Activated CD4-positive, alpha-beta T cell treated with anti-CD3 and anti-CD28 coated beads, Interleukin-2, amount 50 U/mL, for 16 hours (primary cell): ENCODE data around the gene TMC2.
"Not testable (repeated sequence)": the region's sequence is repeated elsewhere in the genome, so short reads cannot be mapped to it uniquely, and the experiment has no call there.

ENCODE experiments used
- DNase-seq: peaks from one replicate; pipeline ENCODE4 v3.0.0-alpha.2; 2020

The TMC2 gene

GRCh38 chr20:2524709-2525506 is 11.5 kb upstream of the TMC2 start:
- DNase-seq: peak; percentile 27

- not testable (repeated sequence) for DNase-seq
Observed at GRCh38 chr20:2526218-2526583, 10.2 kb upstream of the TMC2 start.

- DNase-seq: no peak
Observed at GRCh38 chr20:2527762-2528161, 8.6 kb upstream of the TMC2 start.

GRCh38 chr20:2528671-2529271 is 7.6 kb upstream of the TMC2 start:
- no peak for DNase-seq

GRCh38 chr20:2533118-2533517 is 3.3 kb upstream of the TMC2 start:
- no peak for DNase-seq

- no peak for DNase-seq
Observed at GRCh38 chr20:2535711-2536559, 438 bp upstream of the TMC2 start.

GRCh38 chr20:2537101-2537500 is 728 bp downstream of the TMC2 start:
- DNase-seq: no peak

GRCh38 chr20:2538356-2538755 is 2.0 kb downstream of the TMC2 start:
- no peak for DNase-seq

GRCh38 chr20:2538931-2539720 is 2.8 kb downstream of the TMC2 start:
- no peak for DNase-seq

GRCh38 chr20:2541940-2542339 is 5.6 kb downstream of the TMC2 start:
- DNase-seq: no peak

- DNase-seq: no peak
Observed at GRCh38 chr20:2542361-2542760, 6.0 kb downstream of the TMC2 start.

- no peak for DNase-seq
Observed at GRCh38 chr20:2544211-2544610, 7.8 kb downstream of the TMC2 start.

GRCh38 chr20:2545594-2545993 is 9.2 kb downstream of the TMC2 start:
- no peak for DNase-seq

- DNase-seq: no peak
Observed at GRCh38 chr20:2557873-2558580, 21.7 kb downstream of the TMC2 start.

GRCh38 chr20:2558581-2559278 is 22.4 kb downstream of the TMC2 start:
- DNase-seq: no peak

- DNase-seq: no peak
Observed at GRCh38 chr20:2559279-2559626, 22.9 kb downstream of the TMC2 start.

- no peak for DNase-seq
Observed at GRCh38 chr20:2559651-2560050, 23.3 kb downstream of the TMC2 start.

GRCh38 chr20:2563116-2563515 is 26.7 kb downstream of the TMC2 start:
- no peak for DNase-seq

GRCh38 chr20:2564406-2564805 is 28.0 kb downstream of the TMC2 start:
- DNase-seq: no peak

- DNase-seq: no peak
Observed at GRCh38 chr20:2575682-2576081, 39.3 kb downstream of the TMC2 start.

GRCh38 chr20:2576317-2576727 is 39.9 kb downstream of the TMC2 start:
- DNase-seq: no peak
